ENCODE measurements around the gene SIGLEC1.

The SIGLEC1 gene

GRCh38 chr20:3701061-3701998 is 11.1 kb downstream of the SIGLEC1 start:
- no peak overlapping the region for H3K4me3 ChIP-seq (ENCODE audit: low read length)
- no peaks in the 10 kb centered on the region for H3K36me3 ChIP-seq (ENCODE audit: control insufficient read depth, insufficient read depth, low read length)
- H3K9ac ChIP-seq (ENCODE audit: low read length), result no peak overlapping the region
- H3K4me1 ChIP-seq (ENCODE audit: control insufficient read depth, insufficient read depth, low read length), result no peaks in the 10 kb centered on the region
- H3K9me3 ChIP-seq (ENCODE audit: control insufficient read depth, low read length), result no peaks in the 10 kb centered on the region
- no peaks in the 10 kb centered on the region for H3K27me3 ChIP-seq (ENCODE audit: control insufficient read depth, insufficient read depth, low read length)

GRCh38 chr20:3699037-3699436 is 13.4 kb downstream of the SIGLEC1 start:
- Histone ChIP-seq H3K9me3 (ENCODE audit: control insufficient read depth, low read length) (no peaks in the 10 kb centered on the region), H3K4me3 (ENCODE audit: low read length) (no peak overlapping the region), H3K27me3 (ENCODE audit: control insufficient read depth, insufficient read depth, low read length) (no peaks in the 10 kb centered on the region), H3K4me1 (ENCODE audit: control insufficient read depth, insufficient read depth, low read length) (no peaks in the 10 kb centered on the region), H3K36me3 (ENCODE audit: control insufficient read depth, insufficient read depth, low read length) (no peaks in the 10 kb centered on the region), H3K9ac (ENCODE audit: low read length) (no peak overlapping the region)

- Histone ChIP-seq H3K27me3 (ENCODE audit: control insufficient read depth, insufficient read depth, low read length) (no peaks in the 10 kb centered on the region), H3K4me1 (ENCODE audit: control insufficient read depth, insufficient read depth, low read length) (no peaks in the 10 kb centered on the region), H3K9me3 (ENCODE audit: control insufficient read depth, low read length) (no peaks in the 10 kb centered on the region), H3K4me3 (ENCODE audit: low read length) (no peak overlapping the region), H3K9ac (ENCODE audit: low read length) (no peak overlapping the region), H3K36me3 (ENCODE audit: control insufficient read depth, insufficient read depth, low read length) (no peaks in the 10 kb centered on the region)
These were observed 13.8 kb downstream of the SIGLEC1 start for GRCh38 chr20:3698591-3699001.

- Histone ChIP-seq H3K27me3 (ENCODE audit: control insufficient read depth, insufficient read depth, low read length) (no peaks in the 10 kb centered on the region), H3K4me1 (ENCODE audit: control insufficient read depth, insufficient read depth, low read length) (no peaks in the 10 kb centered on the region), H3K9ac (ENCODE audit: low read length) (no peak overlapping the region), H3K9me3 (ENCODE audit: control insufficient read depth, low read length) (no peaks in the 10 kb centered on the region), H3K36me3 (ENCODE audit: control insufficient read depth, insufficient read depth, low read length) (no peaks in the 10 kb centered on the region), H3K4me3 (ENCODE audit: low read length) (no peak overlapping the region)
These were observed 14.7 kb downstream of the SIGLEC1 start for GRCh38 chr20:3697588-3698305.

- H3K4me3 ChIP-seq (ENCODE audit: low read length), result no peak overlapping the region
- H3K36me3 ChIP-seq (ENCODE audit: control insufficient read depth, insufficient read depth, low read length), result no peaks in the 10 kb centered on the region
- no peaks in the 10 kb centered on the region for H3K27me3 ChIP-seq (ENCODE audit: control insufficient read depth, insufficient read depth, low read length)
- no peaks in the 10 kb centered on the region for H3K9me3 ChIP-seq (ENCODE audit: control insufficient read depth, low read length)
- H3K4me1 ChIP-seq (ENCODE audit: control insufficient read depth, insufficient read depth, low read length), result no peaks in the 10 kb centered on the region
- no peak overlapping the region for H3K9ac ChIP-seq (ENCODE audit: low read length)
These were observed 15.4 kb downstream of the SIGLEC1 start for GRCh38 chr20:3696745-3697587.

- Histone ChIP-seq H3K36me3 (ENCODE audit: control insufficient read depth, insufficient read depth, low read length) (no peaks in the 10 kb centered on the region), H3K9ac (ENCODE audit: low read length) (no peak overlapping the region), H3K9me3 (ENCODE audit: control insufficient read depth, low read length) (no peaks in the 10 kb centered on the region), H3K4me1 (ENCODE audit: control insufficient read depth, insufficient read depth, low read length) (no peaks in the 10 kb centered on the region), H3K4me3 (ENCODE audit: low read length) (no peak overlapping the region), H3K27me3 (ENCODE audit: control insufficient read depth, insufficient read depth, low read length) (no peaks in the 10 kb centered on the region)
These were observed 16.2 kb downstream of the SIGLEC1 start for GRCh38 chr20:3696200-3696599.

GRCh38 chr20:3694864-3695263 is 17.5 kb downstream of the SIGLEC1 start:
- no peaks in the 10 kb centered on the region for H3K9me3 ChIP-seq (ENCODE audit: control insufficient read depth, low read length)
- no peak overlapping the region for H3K9ac ChIP-seq (ENCODE audit: low read length)

GRCh38 chr20:3693376-3693775 is 19.0 kb downstream of the SIGLEC1 start:
- H3K9ac ChIP-seq (ENCODE audit: low read length), result no peak overlapping the region
- H3K4me3 ChIP-seq (ENCODE audit: low read length), result no peak overlapping the region
- H3K36me3 ChIP-seq (ENCODE audit: control insufficient read depth, insufficient read depth, low read length), result no peaks in the 10 kb centered on the region
- no peaks in the 10 kb centered on the region for H3K4me1 ChIP-seq (ENCODE audit: control insufficient read depth, insufficient read depth, low read length)
- no peaks in the 10 kb centered on the region for H3K9me3 ChIP-seq (ENCODE audit: control insufficient read depth, low read length)
- H3K27me3 ChIP-seq (ENCODE audit: control insufficient read depth, insufficient read depth, low read length), result no peaks in the 10 kb centered on the region

More at GRCh38 chr20:3694864-3695263, 17.5 kb downstream of the SIGLEC1 start:
- Histone ChIP-seq H3K4me1 (ENCODE audit: control insufficient read depth, insufficient read depth, low read length) (no peaks in the 10 kb centered on the region), H3K36me3 (ENCODE audit: control insufficient read depth, insufficient read depth, low read length) (no peaks in the 10 kb centered on the region), H3K4me3 (ENCODE audit: low read length) (no peak overlapping the region), H3K27me3 (ENCODE audit: control insufficient read depth, insufficient read depth, low read length) (no peaks in the 10 kb centered on the region)

- Histone ChIP-seq H3K9me3 (ENCODE audit: control insufficient read depth, low read length) (no peaks in the 10 kb centered on the region), H3K9ac (ENCODE audit: low read length) (no peak overlapping the region), H3K36me3 (ENCODE audit: control insufficient read depth, insufficient read depth, low read length) (no peaks in the 10 kb centered on the region), H3K4me1 (ENCODE audit: control insufficient read depth, insufficient read depth, low read length) (no peaks in the 10 kb centered on the region), H3K4me3 (ENCODE audit: low read length) (no peak overlapping the region), H3K27me3 (ENCODE audit: control insufficient read depth, insufficient read depth, low read length) (no peaks in the 10 kb centered on the region)
These were observed 19.6 kb downstream of the SIGLEC1 start for GRCh38 chr20:3692706-3693294.

GRCh38 chr20:3691897-3692296 is 20.5 kb downstream of the SIGLEC1 start:
- Histone ChIP-seq H3K27me3 (ENCODE audit: control insufficient read depth, insufficient read depth, low read length) (no peaks in the 10 kb centered on the region), H3K9ac (ENCODE audit: low read length) (no peak overlapping the region), H3K4me3 (ENCODE audit: low read length) (no peak overlapping the region), H3K36me3 (ENCODE audit: control insufficient read depth, insufficient read depth, low read length) (no peaks in the 10 kb centered on the region), H3K4me1 (ENCODE audit: control insufficient read depth, insufficient read depth, low read length) (peaks cover 5% of the 10 kb centered on the region), H3K9me3 (ENCODE audit: control insufficient read depth, low read length) (no peaks in the 10 kb centered on the region)

GRCh38 chr20:3691306-3691705 is 21.1 kb downstream of the SIGLEC1 start:
- H3K27me3 ChIP-seq (ENCODE audit: control insufficient read depth, insufficient read depth, low read length), result no peaks in the 10 kb centered on the region
- no peaks in the 10 kb centered on the region for H3K36me3 ChIP-seq (ENCODE audit: control insufficient read depth, insufficient read depth, low read length)
- H3K9ac ChIP-seq (ENCODE audit: low read length), result no peak overlapping the region
- H3K4me3 ChIP-seq (ENCODE audit: low read length), result no peak overlapping the region
- H3K9me3 ChIP-seq (ENCODE audit: control insufficient read depth, low read length), result no peaks in the 10 kb centered on the region
- peaks cover 5% of the 10 kb centered on the region for H3K4me1 ChIP-seq (ENCODE audit: control insufficient read depth, insufficient read depth, low read length)
